BE2C (cell line): ENCODE data around the gene C2orf80.

Source experiments
- DNase-seq: peaks from one replicate; pipeline ENCODE4 v3.0.0-alpha.2; 2020
- H3K27me3 ChIP-seq: fragments of 250-450 bp; sonication (Bioruptor Pico); 2 replicates; pipeline ENCODE4 v1.5.1; 2020; ENCODE audit warnings: mild to moderate bottlenecking
- H3K36me3 ChIP-seq: fragments of 250-450 bp; sonication (Bioruptor Pico); 2 replicates; pipeline ENCODE4 v1.5.1; 2020; ENCODE audit warnings: mild to moderate bottlenecking
- H3K4me1 ChIP-seq: fragments of 250-450 bp; sonication (Bioruptor Pico); 2 replicates; pipeline ENCODE4 v1.5.1; 2020
- H3K4me3 ChIP-seq: 2 replicates; pipeline ENCODE4 v1.5.1; 2011; ENCODE audit warnings: low read depth, low read length
- H3K9me3 ChIP-seq: fragments of 250-450 bp; sonication (Bioruptor Pico); 2 replicates; pipeline ENCODE4 v1.5.1; 2020
- TF ChIP-seq, protein P1 (sequence below): IDR thresholded peaks from 2 replicates; pipeline ENCODE4 v1.5.1; 2012; ENCODE audit warnings: mild to moderate bottlenecking, low read depth, low read length

The C2orf80 gene

GRCh38 chr2:208195531-208195930, 5.7 kb upstream of the C2orf80 start:
- TF ChIP-seq, protein P1, sequence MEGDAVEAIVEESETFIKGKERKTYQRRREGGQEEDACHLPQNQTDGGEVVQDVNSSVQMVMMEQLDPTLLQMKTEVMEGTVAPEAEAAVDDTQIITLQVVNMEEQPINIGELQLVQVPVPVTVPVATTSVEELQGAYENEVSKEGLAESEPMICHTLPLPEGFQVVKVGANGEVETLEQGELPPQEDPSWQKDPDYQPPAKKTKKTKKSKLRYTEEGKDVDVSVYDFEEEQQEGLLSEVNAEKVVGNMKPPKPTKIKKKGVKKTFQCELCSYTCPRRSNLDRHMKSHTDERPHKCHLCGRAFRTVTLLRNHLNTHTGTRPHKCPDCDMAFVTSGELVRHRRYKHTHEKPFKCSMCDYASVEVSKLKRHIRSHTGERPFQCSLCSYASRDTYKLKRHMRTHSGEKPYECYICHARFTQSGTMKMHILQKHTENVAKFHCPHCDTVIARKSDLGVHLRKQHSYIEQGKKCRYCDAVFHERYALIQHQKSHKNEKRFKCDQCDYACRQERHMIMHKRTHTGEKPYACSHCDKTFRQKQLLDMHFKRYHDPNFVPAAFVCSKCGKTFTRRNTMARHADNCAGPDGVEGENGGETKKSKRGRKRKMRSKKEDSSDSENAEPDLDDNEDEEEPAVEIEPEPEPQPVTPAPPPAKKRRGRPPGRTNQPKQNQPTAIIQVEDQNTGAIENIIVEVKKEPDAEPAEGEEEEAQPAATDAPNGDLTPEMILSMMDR: no peak
- no peaks in the 10 kb centered on the region for H3K27me3 ChIP-seq
- no peak overlapping the region for H3K4me3 ChIP-seq
- H3K9me3 ChIP-seq: no peaks in the 10 kb centered on the region
- DNase-seq: no peak
- H3K36me3 ChIP-seq: no peaks in the 10 kb centered on the region
- H3K4me1 ChIP-seq: no peaks in the 10 kb centered on the region

GRCh38 chr2:208192611-208193236, 2.9 kb upstream of the C2orf80 start:
- H3K36me3 ChIP-seq: no peaks in the 10 kb centered on the region
- no peaks in the 10 kb centered on the region for H3K27me3 ChIP-seq
- no peaks in the 10 kb centered on the region for H3K4me1 ChIP-seq
- no peaks in the 10 kb centered on the region for H3K9me3 ChIP-seq
- no peak overlapping the region for H3K4me3 ChIP-seq
- no peak for DNase-seq
- TF ChIP-seq, protein P1: no peak

DNA sequence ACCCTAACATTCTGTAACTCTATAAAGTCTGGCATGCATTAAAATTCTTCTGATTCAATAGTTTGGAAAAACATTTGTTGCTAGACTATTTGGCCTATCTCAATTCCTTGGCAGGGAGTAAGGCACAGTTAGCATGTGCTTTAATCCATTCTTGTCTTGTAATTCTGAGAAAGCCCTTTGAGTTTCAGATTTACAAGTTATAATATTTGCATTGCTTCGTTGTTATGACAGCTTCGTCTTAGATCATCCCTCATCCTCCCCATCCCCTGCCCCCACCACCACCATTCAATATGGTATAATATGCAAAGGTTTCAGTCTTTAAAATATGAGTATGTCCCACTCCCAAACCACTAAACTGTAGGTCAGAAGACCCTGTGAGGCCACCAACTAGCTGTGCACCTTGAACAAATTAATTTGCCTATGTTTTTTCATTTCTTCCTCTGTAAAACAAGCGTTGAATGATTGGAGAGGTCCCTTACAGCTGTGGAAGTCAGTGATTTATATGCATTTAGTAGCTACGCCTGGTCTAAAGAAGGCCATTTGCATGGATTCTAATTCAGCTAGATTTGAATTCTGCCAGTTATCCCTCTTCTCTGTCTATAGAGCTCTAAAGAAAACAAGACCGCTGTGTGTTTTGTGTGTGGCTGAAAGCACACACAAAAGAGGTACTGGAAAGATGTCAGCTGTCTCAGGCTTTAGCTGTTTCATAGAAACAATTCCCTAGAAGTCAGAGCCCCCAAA, 591 bp downstream of the C2orf80 start:
- TF ChIP-seq, protein P1: no peak
- no peak for DNase-seq
- H3K27me3 ChIP-seq: no peaks in the 10 kb centered on the region
- H3K9me3 ChIP-seq: no peaks in the 10 kb centered on the region
- no peak overlapping the region for H3K4me3 ChIP-seq
- H3K36me3 ChIP-seq: no peaks in the 10 kb centered on the region
- no peaks in the 10 kb centered on the region for H3K4me1 ChIP-seq

GRCh38 chr2:208186893-208187292, 2.9 kb downstream of the C2orf80 start:
- Histone ChIP-seq H3K27me3 (no peaks in the 10 kb centered on the region), H3K4me3 (no peak overlapping the region), H3K36me3 (no peaks in the 10 kb centered on the region), H3K4me1 (no peaks in the 10 kb centered on the region), H3K9me3 (no peaks in the 10 kb centered on the region)
- no peak for DNase-seq
- TF ChIP-seq, protein P1: no peak

GRCh38 chr2:208186465-208186864, 3.4 kb downstream of the C2orf80 start:
- Histone ChIP-seq H3K4me1 (no peaks in the 10 kb centered on the region), H3K27me3 (no peaks in the 10 kb centered on the region), H3K4me3 (no peak overlapping the region), H3K36me3 (no peaks in the 10 kb centered on the region), H3K9me3 (no peaks in the 10 kb centered on the region)
- no peak for DNase-seq
- TF ChIP-seq, protein P1: no peak
